ENCODE data around the gene CACTIN. TPM values are rescaled to one million over a fixed set of nuclear protein-coding genes. Genes with fewer than 3 reads are reported as not detected.

CACTIN gene
- total RNA-seq, 1 donor from 2014 or later: 40.8 TPM

- no peak for DNase-seq (ENCODE audit: low spot score)
- H3K9me3 Mint-ChIP-seq: no peaks in the 10 kb centered on the region
- no peak overlapping the region for H3K27ac Mint-ChIP-seq
- no peak overlapping the region for H3K4me3 Mint-ChIP-seq
- peaks cover 3% of the 10 kb centered on the region for H3K36me3 Mint-ChIP-seq (ENCODE audit: low read depth)
- H3K27me3 Mint-ChIP-seq (ENCODE audit: insufficient read depth): no peaks in the 10 kb centered on the region
- intact Hi-C loops (cut with micrococcal nuclease): loop anchor here (10.0 kb wide), 1 partner anchor 1197 kb away; the partner anchor contains the start of gene TIMM13
- H3K4me1 Mint-ChIP-seq (ENCODE audit: low read depth): peaks cover 17% of the 10 kb centered on the region
Measured at GRCh38 chr19:3622224-3622623, 4.4 kb downstream of the CACTIN start.

GRCh38 chr19:3621689-3622088 lies 4.9 kb downstream of the CACTIN start:
- intact Hi-C loops (cut with micrococcal nuclease): loop anchor here (10.0 kb wide), 1 partner anchor 1197 kb away; the partner anchor contains the start of gene TIMM13
- Mint-ChIP-seq H3K27me3 (ENCODE audit: insufficient read depth) (no peaks in the 10 kb centered on the region), H3K4me1 (ENCODE audit: low read depth) (peaks cover 12% of the 10 kb centered on the region), H3K36me3 (ENCODE audit: low read depth) (peaks cover 3% of the 10 kb centered on the region), H3K27ac (no peak overlapping the region), H3K9me3 (no peaks in the 10 kb centered on the region), H3K4me3 (no peak overlapping the region)
- no peak for DNase-seq (ENCODE audit: low spot score)

- intact Hi-C loops (cut with micrococcal nuclease): loop anchor here (10.0 kb wide), 1 partner anchor 1196 kb away; the partner anchor contains the start of gene TIMM13
- no peak for DNase-seq (ENCODE audit: low spot score)
- peaks cover 9% of the 10 kb centered on the region for H3K4me1 Mint-ChIP-seq (ENCODE audit: low read depth)
- no peaks in the 10 kb centered on the region for H3K27me3 Mint-ChIP-seq (ENCODE audit: insufficient read depth)
- H3K4me3 Mint-ChIP-seq: no peak overlapping the region
- H3K36me3 Mint-ChIP-seq (ENCODE audit: low read depth): peaks cover 3% of the 10 kb centered on the region
- no peaks in the 10 kb centered on the region for H3K9me3 Mint-ChIP-seq
- no peak overlapping the region for H3K27ac Mint-ChIP-seq
Measured at GRCh38 chr19:3620817-3621547, 5.6 kb downstream of the CACTIN start.

- intact Hi-C loops (cut with micrococcal nuclease): loop anchor here (10.0 kb wide), 1 partner anchor 1195 kb away; the partner anchor contains the start of gene TIMM13
- no peak for DNase-seq (ENCODE audit: low spot score)
- H3K9me3 Mint-ChIP-seq: no peaks in the 10 kb centered on the region
- peaks cover 6% of the 10 kb centered on the region for H3K4me1 Mint-ChIP-seq (ENCODE audit: low read depth)
- H3K4me3 Mint-ChIP-seq: no peak overlapping the region
- peaks cover 3% of the 10 kb centered on the region for H3K36me3 Mint-ChIP-seq (ENCODE audit: low read depth)
- no peak overlapping the region for H3K27ac Mint-ChIP-seq
- no peaks in the 10 kb centered on the region for H3K27me3 Mint-ChIP-seq (ENCODE audit: insufficient read depth)
Measured at GRCh38 chr19:3620145-3620816, 6.3 kb downstream of the CACTIN start.

GRCh38 chr19:3619631-3620012 lies 7.0 kb downstream of the CACTIN start:
- intact Hi-C loops (cut with micrococcal nuclease): loop anchor here (10.0 kb wide), 1 partner anchor 1195 kb away; the partner anchor contains the start of gene TIMM13
- no peaks in the 10 kb centered on the region for H3K9me3 Mint-ChIP-seq
- no peak overlapping the region for H3K27ac Mint-ChIP-seq
- H3K27me3 Mint-ChIP-seq (ENCODE audit: insufficient read depth): no peaks in the 10 kb centered on the region
- no peak for DNase-seq (ENCODE audit: low spot score)
- peaks cover 6% of the 10 kb centered on the region for H3K4me1 Mint-ChIP-seq (ENCODE audit: low read depth)
- H3K36me3 Mint-ChIP-seq (ENCODE audit: low read depth): peaks cover 3% of the 10 kb centered on the region
- no peak overlapping the region for H3K4me3 Mint-ChIP-seq

GRCh38 chr19:3618811-3619630 lies 7.6 kb downstream of the CACTIN start:
- Mint-ChIP-seq H3K9me3 (no peaks in the 10 kb centered on the region), H3K4me3 (no peak overlapping the region), H3K27me3 (ENCODE audit: insufficient read depth) (no peaks in the 10 kb centered on the region), H3K4me1 (ENCODE audit: low read depth) (peaks cover 6% of the 10 kb centered on the region), H3K36me3 (ENCODE audit: low read depth) (peaks cover 3% of the 10 kb centered on the region), H3K27ac (no peak overlapping the region)
- intact Hi-C loops (cut with micrococcal nuclease): no loop called here
- no peak for DNase-seq (ENCODE audit: low spot score)

- H3K27me3 Mint-ChIP-seq (ENCODE audit: insufficient read depth): no peaks in the 10 kb centered on the region
- H3K27ac Mint-ChIP-seq: no peak overlapping the region
- peak; percentile 29 for DNase-seq (ENCODE audit: low spot score)
- peaks cover 6% of the 10 kb centered on the region for H3K4me1 Mint-ChIP-seq (ENCODE audit: low read depth)
- H3K4me3 Mint-ChIP-seq: no peak overlapping the region
- H3K9me3 Mint-ChIP-seq: no peaks in the 10 kb centered on the region
- H3K36me3 Mint-ChIP-seq (ENCODE audit: low read depth): peaks cover 3% of the 10 kb centered on the region
- intact Hi-C loops (cut with micrococcal nuclease): no loop called here
Measured at GRCh38 chr19:3618144-3618810, 8.3 kb downstream of the CACTIN start.

- H3K36me3 Mint-ChIP-seq (ENCODE audit: low read depth): peaks cover 3% of the 10 kb centered on the region
- H3K27me3 Mint-ChIP-seq (ENCODE audit: insufficient read depth): no peaks in the 10 kb centered on the region
- H3K4me1 Mint-ChIP-seq (ENCODE audit: low read depth): peaks cover 6% of the 10 kb centered on the region
- DNase-seq (ENCODE audit: low spot score): no peak
- no peaks in the 10 kb centered on the region for H3K9me3 Mint-ChIP-seq
- intact Hi-C loops (cut with micrococcal nuclease): no loop called here
- H3K4me3 Mint-ChIP-seq: no peak overlapping the region
- no peak overlapping the region for H3K27ac Mint-ChIP-seq
Measured at GRCh38 chr19:3617463-3617862, 9.1 kb downstream of the CACTIN start.

GRCh38 chr19:3615524-3616135 lies 11.0 kb downstream of the CACTIN start:
- intact Hi-C loops (cut with micrococcal nuclease): no loop called here

GRCh38 chr19:3614858-3615505 lies 11.6 kb downstream of the CACTIN start:
- intact Hi-C loops (cut with micrococcal nuclease): no loop called here
- Mint-ChIP-seq H3K27ac (no peak overlapping the region), H3K4me1 (ENCODE audit: low read depth) (peaks cover 6% of the 10 kb centered on the region), H3K36me3 (ENCODE audit: low read depth) (peaks cover 3% of the 10 kb centered on the region), H3K9me3 (no peaks in the 10 kb centered on the region), H3K27me3 (ENCODE audit: insufficient read depth) (no peaks in the 10 kb centered on the region), H3K4me3 (no peak overlapping the region)
- DNase-seq (ENCODE audit: low spot score): no peak

More at GRCh38 chr19:3615524-3616135, 11.0 kb downstream of the CACTIN start:
- Mint-ChIP-seq H3K27ac (no peak overlapping the region), H3K36me3 (ENCODE audit: low read depth) (peaks cover 3% of the 10 kb centered on the region), H3K4me1 (ENCODE audit: low read depth) (peaks cover 6% of the 10 kb centered on the region), H3K4me3 (no peak overlapping the region), H3K9me3 (no peaks in the 10 kb centered on the region), H3K27me3 (ENCODE audit: insufficient read depth) (no peaks in the 10 kb centered on the region)
- DNase-seq (ENCODE audit: low spot score): no peak

GRCh38 chr19:3613818-3614661 lies 12.6 kb downstream of the CACTIN start:
- H3K36me3 Mint-ChIP-seq (ENCODE audit: low read depth): peaks cover 3% of the 10 kb centered on the region
- intact Hi-C loops (cut with micrococcal nuclease): no loop called here
- no peaks in the 10 kb centered on the region for H3K9me3 Mint-ChIP-seq
- no peaks in the 10 kb centered on the region for H3K27me3 Mint-ChIP-seq (ENCODE audit: insufficient read depth)
- H3K4me3 Mint-ChIP-seq: no peak overlapping the region
- H3K4me1 Mint-ChIP-seq (ENCODE audit: low read depth): peaks cover 6% of the 10 kb centered on the region
- no peak for DNase-seq (ENCODE audit: low spot score)
- H3K27ac Mint-ChIP-seq: no peak overlapping the region

All from activated T-helper 1 cell treated with anti-CD3 and anti-CD28 coated beads, Interleukin-12 subunit alpha, Interleukin-12 subunit beta, Interleukin-2, Interleukin-4 antibody, amounts not matched to agents 30 ng/mL and 10 ng/mL and 1 ng/mL, durations not matched to agents 14 hours and 24 hours and 36 hours (primary cell).